ENCODE results near the gene RIPK4.

Gene RIPK4

GRCh38 chr21:41805643-41806042 lies 38.8 kb upstream of the RIPK4 start:
- no peaks in the 10 kb centered on the region for H3K4me1 ChIP-seq (ENCODE audit: control insufficient read depth, insufficient read depth, low read length)
- H3K4me3 ChIP-seq (ENCODE audit: insufficient read depth, low read depth, low read length), result no peak overlapping the region
- H3K36me3 ChIP-seq (ENCODE audit: control insufficient read depth, insufficient read depth, low read length), result no peaks in the 10 kb centered on the region
- 89 to 94% methylated on average over 4 of the region's 4 CpGs for WGBS, 2 experiments
- H3K27me3 ChIP-seq (ENCODE audit: control insufficient read depth, insufficient read depth, low read length, poor library complexity, severe bottlenecking), result no peaks in the 10 kb centered on the region
- H3K9me3 ChIP-seq (ENCODE audit: control insufficient read depth, low read length), result no peaks in the 10 kb centered on the region
- H3K27ac ChIP-seq (ENCODE audit: insufficient read depth, low read depth, low read length, poor library complexity, severe bottlenecking), result no peak overlapping the region

GRCh38 chr21:41805038-41805437 lies 38.2 kb upstream of the RIPK4 start:
- Histone ChIP-seq H3K36me3 (ENCODE audit: control insufficient read depth, insufficient read depth, low read length) (no peaks in the 10 kb centered on the region), H3K27me3 (ENCODE audit: control insufficient read depth, insufficient read depth, low read length, poor library complexity, severe bottlenecking) (no peaks in the 10 kb centered on the region), H3K4me3 (ENCODE audit: insufficient read depth, low read depth, low read length) (no peak overlapping the region), H3K9me3 (ENCODE audit: control insufficient read depth, low read length) (no peaks in the 10 kb centered on the region), H3K27ac (ENCODE audit: insufficient read depth, low read depth, low read length, poor library complexity, severe bottlenecking) (no peak overlapping the region), H3K4me1 (ENCODE audit: control insufficient read depth, insufficient read depth, low read length) (no peaks in the 10 kb centered on the region)
- 93 to 97% methylated on average over 10 of the region's 10 CpGs for WGBS, 2 experiments

GRCh38 chr21:41804381-41804780 lies 37.5 kb upstream of the RIPK4 start:
- Histone ChIP-seq H3K36me3 (ENCODE audit: control insufficient read depth, insufficient read depth, low read length) (no peaks in the 10 kb centered on the region), H3K4me1 (ENCODE audit: control insufficient read depth, insufficient read depth, low read length) (no peaks in the 10 kb centered on the region), H3K9me3 (ENCODE audit: control insufficient read depth, low read length) (no peaks in the 10 kb centered on the region), H3K27ac (ENCODE audit: insufficient read depth, low read depth, low read length, poor library complexity, severe bottlenecking) (no peak overlapping the region), H3K4me3 (ENCODE audit: insufficient read depth, low read depth, low read length) (no peak overlapping the region), H3K27me3 (ENCODE audit: control insufficient read depth, insufficient read depth, low read length, poor library complexity, severe bottlenecking) (no peaks in the 10 kb centered on the region)
- 96 to 98% methylated on average over 10 of the region's 10 CpGs for WGBS, 2 experiments

GRCh38 chr21:41803316-41803715 lies 36.5 kb upstream of the RIPK4 start:
- H3K4me1 ChIP-seq (ENCODE audit: control insufficient read depth, insufficient read depth, low read length), result no peaks in the 10 kb centered on the region
- H3K27me3 ChIP-seq (ENCODE audit: control insufficient read depth, insufficient read depth, low read length, poor library complexity, severe bottlenecking), result no peaks in the 10 kb centered on the region
- H3K9me3 ChIP-seq (ENCODE audit: control insufficient read depth, low read length), result no peaks in the 10 kb centered on the region
- H3K27ac ChIP-seq (ENCODE audit: insufficient read depth, low read depth, low read length, poor library complexity, severe bottlenecking), result no peak overlapping the region
- 94% methylated on average over 13 of the region's 13 CpGs for WGBS, 2 experiments
- no peaks in the 10 kb centered on the region for H3K36me3 ChIP-seq (ENCODE audit: control insufficient read depth, insufficient read depth, low read length)
- no peak overlapping the region for H3K4me3 ChIP-seq (ENCODE audit: insufficient read depth, low read depth, low read length)

GRCh38 chr21:41802684-41803083 lies 35.8 kb upstream of the RIPK4 start:
- no peaks in the 10 kb centered on the region for H3K9me3 ChIP-seq (ENCODE audit: control insufficient read depth, low read length)
- 94% methylated on average over 19 of the region's 19 CpGs for WGBS, 2 experiments

GRCh38 chr21:41802198-41802584 lies 35.3 kb upstream of the RIPK4 start:
- no peaks in the 10 kb centered on the region for H3K9me3 ChIP-seq (ENCODE audit: control insufficient read depth, low read length)
- H3K27me3 ChIP-seq (ENCODE audit: control insufficient read depth, insufficient read depth, low read length, poor library complexity, severe bottlenecking), result no peaks in the 10 kb centered on the region
- H3K4me3 ChIP-seq (ENCODE audit: insufficient read depth, low read depth, low read length), result no peak overlapping the region
- H3K27ac ChIP-seq (ENCODE audit: insufficient read depth, low read depth, low read length, poor library complexity, severe bottlenecking), result no peak overlapping the region
- WGBS, 2 experiments, result 92 to 96% methylated on average over 5 of the region's 5 CpGs
- no peaks in the 10 kb centered on the region for H3K36me3 ChIP-seq (ENCODE audit: control insufficient read depth, insufficient read depth, low read length)
- no peaks in the 10 kb centered on the region for H3K4me1 ChIP-seq (ENCODE audit: control insufficient read depth, insufficient read depth, low read length)

More at GRCh38 chr21:41802684-41803083, 35.8 kb upstream of the RIPK4 start:
- Histone ChIP-seq H3K27ac (ENCODE audit: insufficient read depth, low read depth, low read length, poor library complexity, severe bottlenecking) (no peak overlapping the region), H3K27me3 (ENCODE audit: control insufficient read depth, insufficient read depth, low read length, poor library complexity, severe bottlenecking) (no peaks in the 10 kb centered on the region), H3K4me3 (ENCODE audit: insufficient read depth, low read depth, low read length) (no peak overlapping the region), H3K4me1 (ENCODE audit: control insufficient read depth, insufficient read depth, low read length) (no peaks in the 10 kb centered on the region), H3K36me3 (ENCODE audit: control insufficient read depth, insufficient read depth, low read length) (no peaks in the 10 kb centered on the region)

GRCh38 chr21:41801321-41802197 lies 34.7 kb upstream of the RIPK4 start:
- H3K9me3 ChIP-seq (ENCODE audit: control insufficient read depth, low read length), result no peaks in the 10 kb centered on the region
- H3K4me3 ChIP-seq (ENCODE audit: insufficient read depth, low read depth, low read length), result no peak overlapping the region
- no peaks in the 10 kb centered on the region for H3K36me3 ChIP-seq (ENCODE audit: control insufficient read depth, insufficient read depth, low read length)
- H3K4me1 ChIP-seq (ENCODE audit: control insufficient read depth, insufficient read depth, low read length), result no peaks in the 10 kb centered on the region
- H3K27me3 ChIP-seq (ENCODE audit: control insufficient read depth, insufficient read depth, low read length, poor library complexity, severe bottlenecking), result no peaks in the 10 kb centered on the region
- H3K27ac ChIP-seq (ENCODE audit: insufficient read depth, low read depth, low read length, poor library complexity, severe bottlenecking), result no peak overlapping the region
- 92 to 94% methylated on average over 32 of the region's 32 CpGs for WGBS, 2 experiments

- Histone ChIP-seq H3K4me1 (ENCODE audit: control insufficient read depth, insufficient read depth, low read length) (no peaks in the 10 kb centered on the region), H3K36me3 (ENCODE audit: control insufficient read depth, insufficient read depth, low read length) (no peaks in the 10 kb centered on the region), H3K27me3 (ENCODE audit: control insufficient read depth, insufficient read depth, low read length, poor library complexity, severe bottlenecking) (no peaks in the 10 kb centered on the region), H3K9me3 (ENCODE audit: control insufficient read depth, low read length) (no peaks in the 10 kb centered on the region), H3K27ac (ENCODE audit: insufficient read depth, low read depth, low read length, poor library complexity, severe bottlenecking) (no peak overlapping the region), H3K4me3 (ENCODE audit: insufficient read depth, low read depth, low read length) (no peak overlapping the region)
- 91 to 92% methylated on average over 24 of the region's 24 CpGs for WGBS, 2 experiments
Measured at GRCh38 chr21:41800425-41801320, 33.8 kb upstream of the RIPK4 start.

- H3K9me3 ChIP-seq (ENCODE audit: control insufficient read depth, low read length), result no peaks in the 10 kb centered on the region
- H3K4me3 ChIP-seq (ENCODE audit: insufficient read depth, low read depth, low read length), result no peak overlapping the region
- H3K27me3 ChIP-seq (ENCODE audit: control insufficient read depth, insufficient read depth, low read length, poor library complexity, severe bottlenecking), result no peaks in the 10 kb centered on the region
- no peak overlapping the region for H3K27ac ChIP-seq (ENCODE audit: insufficient read depth, low read depth, low read length, poor library complexity, severe bottlenecking)
- WGBS, 2 experiments, result 93 to 98% methylated on average over 7 of the region's 7 CpGs
- no peaks in the 10 kb centered on the region for H3K4me1 ChIP-seq (ENCODE audit: control insufficient read depth, insufficient read depth, low read length)
- H3K36me3 ChIP-seq (ENCODE audit: control insufficient read depth, insufficient read depth, low read length), result no peaks in the 10 kb centered on the region
Measured at GRCh38 chr21:41799763-41800162, 32.9 kb upstream of the RIPK4 start.

GRCh38 chr21:41798326-41798725 lies 31.5 kb upstream of the RIPK4 start:
- no peak overlapping the region for H3K27ac ChIP-seq (ENCODE audit: insufficient read depth, low read depth, low read length, poor library complexity, severe bottlenecking)
- no peak overlapping the region for H3K4me3 ChIP-seq (ENCODE audit: insufficient read depth, low read depth, low read length)
- no peaks in the 10 kb centered on the region for H3K4me1 ChIP-seq (ENCODE audit: control insufficient read depth, insufficient read depth, low read length)
- no peaks in the 10 kb centered on the region for H3K27me3 ChIP-seq (ENCODE audit: control insufficient read depth, insufficient read depth, low read length, poor library complexity, severe bottlenecking)
- no peaks in the 10 kb centered on the region for H3K9me3 ChIP-seq (ENCODE audit: control insufficient read depth, low read length)
- 95 to 96% methylated on average over 20 of the region's 20 CpGs for WGBS, 2 experiments
- no peaks in the 10 kb centered on the region for H3K36me3 ChIP-seq (ENCODE audit: control insufficient read depth, insufficient read depth, low read length)
